ENCODE measurements around the gene SEMA4G.

- no peak for TF ChIP-seq EZH2phosphoT487 (IDR thresholded peaks at IDR 0.05; ENCODE audit: borderline replicate concordance)
- TF ChIP-seq CTCF (conservative IDR thresholded peaks at IDR 0.05; ENCODE audit: low read length) = peak; percentile 29
Measured at GRCh38 chr10:101011517-101012423, 42.5 kb downstream of the SEMA4G start.
